HT-29 (cell line): Measurements from ENCODE around the gene SFTA2. TPM values are rescaled to one million over a fixed set of nuclear protein-coding genes. Genes with fewer than 3 reads are reported as not detected.
A peak's percentile ranks its signal among the peaks of the same experiment; 100 is the strongest.
"Not testable (repeated sequence)": the region's sequence is repeated elsewhere in the genome, so short reads cannot be mapped to it uniquely, and the experiment has no call there.

Experiments
- DNase-seq: peaks from one replicate; pipeline ENCODE4 v3.0.0-alpha.2; 2015; ENCODE audit warnings: low spot score
- total RNA-seq: library from RNA; depleted of rRNA; stranded (reverse); fragments of >200 nt; shearing (Covaris generic); gene quantifications from 2 replicates; pipeline ENCODE4 v1.2.3, GENCODE V29; 2014; rRNA removed

SFTA2 gene
- total RNA-seq: 4.7 and 8.0 TPM in 2 replicates

GRCh38 chr6:30931969-30932645, at the start of gene SFTA2:
SFTA2 (minus strand) TSS chr6:30932170; CDS start chr6:30932096, 74 bp downstream.
- peak; percentile 79 for DNase-seq

- DNase-seq: no peak
Observed at GRCh38 chr6:30979690-30980089, 47.7 kb upstream of the SFTA2 start.

- no peak for DNase-seq
Observed at GRCh38 chr6:30979141-30979540, 47.2 kb upstream of the SFTA2 start.

- DNase-seq: peak; percentile 25
Observed at GRCh38 chr6:30974490-30975252, 42.7 kb upstream of the SFTA2 start.

GRCh38 chr6:30972816-30973215, 40.8 kb upstream of the SFTA2 start:
- DNase-seq: no peak

- no peak for DNase-seq
Observed at GRCh38 chr6:30970946-30971345, 39.0 kb upstream of the SFTA2 start.

GRCh38 chr6:30969171-30969570, 37.2 kb upstream of the SFTA2 start:
- DNase-seq: not testable (repeated sequence)

GRCh38 chr6:30966154-30966553, 34.2 kb upstream of the SFTA2 start:
- no peak for DNase-seq

- DNase-seq: no peak
Observed at GRCh38 chr6:30965140-30965601, 33.2 kb upstream of the SFTA2 start.

GRCh38 chr6:30964075-30964474, 32.1 kb upstream of the SFTA2 start:
- no peak for DNase-seq

GRCh38 chr6:30963641-30964040, 31.7 kb upstream of the SFTA2 start:
- DNase-seq: no peak

GRCh38 chr6:30962716-30963115, 30.7 kb upstream of the SFTA2 start:
- DNase-seq: no peak

GRCh38 chr6:30960907-30961673, 29.1 kb upstream of the SFTA2 start:
- DNase-seq: no peak

GRCh38 chr6:30957716-30958115, 25.7 kb upstream of the SFTA2 start:
- DNase-seq: no peak

- peak; percentile 62 for DNase-seq
Observed at GRCh38 chr6:30955367-30956042, 23.5 kb upstream of the SFTA2 start.

GRCh38 chr6:30954631-30955366, 22.8 kb upstream of the SFTA2 start:
- no peak for DNase-seq

- no peak for DNase-seq
Observed at GRCh38 chr6:30951907-30952469, 20.0 kb upstream of the SFTA2 start.

- no peak for DNase-seq
Observed at GRCh38 chr6:30948811-30949210, 16.8 kb upstream of the SFTA2 start.

- no peak for DNase-seq
Observed at GRCh38 chr6:30947231-30947630, 15.3 kb upstream of the SFTA2 start.

- no peak for DNase-seq
Observed at GRCh38 chr6:30945281-30945680, 13.3 kb upstream of the SFTA2 start.

- DNase-seq: no peak
Observed at GRCh38 chr6:30944051-30944450, 12.1 kb upstream of the SFTA2 start.
